ENCODE data around the gene HNRNPLL. TPM values are rescaled to one million over a fixed set of nuclear protein-coding genes. Genes with fewer than 3 reads are reported as not detected.
"Not testable (repeated sequence)": the region's sequence is repeated elsewhere in the genome, so short reads cannot be mapped to it uniquely, and the experiment has no call there.

Gene HNRNPLL
- total RNA-seq, 1 donor from 2014 or later, result 35.6 TPM

DNA sequence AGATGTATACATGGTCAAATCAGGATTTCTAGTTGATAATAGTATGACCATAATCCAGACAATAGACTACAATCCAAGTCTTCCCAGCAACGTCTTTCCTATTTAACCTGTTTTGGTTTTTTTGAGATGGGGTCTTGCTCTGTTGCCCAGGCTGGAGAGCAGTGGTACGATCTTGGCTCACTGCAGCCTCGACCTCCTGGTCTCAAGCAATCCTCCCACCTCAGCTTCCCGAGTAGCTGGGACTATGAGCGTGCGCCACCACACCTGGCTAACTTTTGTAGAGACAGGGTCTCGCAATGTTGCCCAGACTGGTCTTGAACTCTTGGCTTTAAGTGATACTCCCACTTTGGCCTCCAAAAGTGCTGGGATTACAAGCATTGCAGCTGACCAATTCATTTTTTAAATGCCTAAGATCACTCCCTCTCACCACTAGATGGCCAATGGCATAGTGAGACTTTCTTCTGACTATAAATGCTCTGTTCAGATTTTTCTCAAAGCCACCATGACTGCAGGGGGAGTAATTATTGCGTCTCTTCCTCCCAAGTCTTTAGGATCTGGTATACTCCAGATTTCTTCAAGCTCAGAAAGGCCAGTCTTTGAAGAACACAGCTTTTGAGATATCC lies 47.6 kb downstream of the HNRNPLL start:
- DNase-seq (ENCODE audit: low read depth in 2 of 2), result peak in 1 of 2 donors; percentile 14

DNA sequence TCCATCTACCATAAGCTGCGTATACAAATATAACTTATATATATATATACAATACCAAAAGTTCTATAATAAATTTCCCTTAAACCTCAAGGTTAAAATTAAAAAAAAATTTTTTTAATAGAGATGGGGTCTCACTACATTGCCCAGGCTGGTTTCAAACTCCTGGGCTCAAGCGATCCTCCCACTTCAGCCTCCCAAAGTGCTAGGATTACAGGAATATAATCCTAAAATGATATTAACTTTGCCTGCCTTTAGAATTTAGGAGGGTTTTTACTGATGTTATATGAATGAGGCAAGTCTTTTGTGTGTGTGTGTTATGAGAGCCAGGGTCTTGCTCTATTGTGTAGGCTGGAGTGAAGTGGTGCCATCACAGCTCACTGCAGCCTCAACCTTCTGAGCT lies 49.2 kb downstream of the HNRNPLL start:
- DNase-seq (ENCODE audit: low read depth in 2 of 2), result no peak

DNA sequence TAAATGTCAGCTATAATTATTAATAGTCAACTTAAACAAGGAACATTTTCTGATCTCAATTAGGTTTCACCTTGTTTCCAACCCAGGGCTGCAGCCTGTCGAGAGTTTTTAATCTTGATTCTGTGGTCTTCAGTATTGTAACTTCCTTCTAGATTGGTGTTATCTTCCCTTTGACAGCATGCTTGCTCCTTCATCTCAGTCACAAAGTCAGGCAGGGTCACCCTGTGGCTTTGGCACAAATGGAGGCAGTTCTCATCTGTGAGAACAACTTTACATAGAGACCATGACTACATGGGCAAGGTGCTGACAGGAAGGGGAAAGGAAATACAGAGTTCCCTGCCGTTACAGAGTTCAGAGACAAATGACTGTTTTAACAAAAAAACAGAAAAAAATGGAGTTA lies 50.5 kb downstream of the HNRNPLL start:
- no peak for DNase-seq (ENCODE audit: low read depth in 2 of 2)

DNA sequence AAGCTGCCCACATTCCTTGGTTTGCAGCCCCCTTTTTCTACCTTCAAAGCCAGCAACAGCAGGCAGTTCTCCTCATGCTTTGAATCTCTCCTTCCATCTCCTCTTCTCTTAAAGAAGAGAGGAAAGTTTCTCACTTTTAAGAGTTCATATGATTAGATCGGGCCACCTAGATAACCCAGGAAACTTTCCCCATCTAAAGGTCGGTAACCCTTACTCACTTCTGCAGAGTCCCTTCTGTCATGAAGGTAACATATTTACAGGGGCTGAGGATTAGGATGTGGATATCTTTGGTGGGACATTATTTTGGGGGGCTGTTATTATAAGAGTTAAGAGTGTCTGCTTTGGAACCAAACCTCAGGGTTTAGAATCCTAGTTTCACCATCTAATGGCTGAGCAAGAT lies 51.0 kb downstream of the HNRNPLL start:
- no peak for DNase-seq (ENCODE audit: low read depth in 2 of 2)

DNA sequence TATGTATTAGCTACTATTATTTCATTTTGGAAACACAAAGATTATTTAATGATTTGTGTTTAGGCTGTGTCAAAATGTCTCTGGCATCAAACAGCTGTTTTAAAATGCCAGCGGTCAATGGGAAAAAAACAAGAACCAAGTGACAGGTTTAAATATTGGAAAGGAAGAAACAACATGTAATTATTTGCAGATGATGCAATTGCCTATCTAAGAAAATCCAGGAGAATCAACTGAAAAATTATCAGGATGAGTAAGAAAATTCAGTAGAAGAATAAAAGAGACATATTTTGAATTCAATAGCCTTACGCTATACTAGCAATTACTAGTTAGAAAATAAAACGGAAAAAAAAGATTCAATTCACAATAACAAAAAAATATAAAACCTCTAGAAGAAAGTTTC lies 51.6 kb downstream of the HNRNPLL start:
- no peak for DNase-seq (ENCODE audit: low read depth in 2 of 2)

DNA sequence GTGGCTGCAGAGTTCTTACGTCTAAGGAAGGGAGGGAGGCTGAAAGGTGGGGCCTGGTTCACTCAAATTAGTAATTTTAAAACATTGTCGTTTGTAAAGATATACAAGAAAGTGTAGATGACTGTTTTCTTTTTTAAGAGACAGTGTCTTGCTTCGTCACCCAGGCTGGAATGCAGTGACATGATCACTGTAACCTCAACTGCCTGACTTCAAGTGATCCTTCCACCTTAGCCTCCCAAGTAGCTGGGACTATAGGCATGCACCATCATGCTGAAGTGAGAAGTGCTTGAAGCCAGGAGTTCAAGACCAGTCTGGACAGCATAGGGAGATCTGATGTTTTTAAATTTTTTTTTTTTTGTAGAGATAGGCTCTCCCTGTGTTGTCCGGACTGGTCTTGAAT lies 52.9 kb downstream of the HNRNPLL start:
- no peak for DNase-seq (ENCODE audit: low read depth in 2 of 2)

DNA sequence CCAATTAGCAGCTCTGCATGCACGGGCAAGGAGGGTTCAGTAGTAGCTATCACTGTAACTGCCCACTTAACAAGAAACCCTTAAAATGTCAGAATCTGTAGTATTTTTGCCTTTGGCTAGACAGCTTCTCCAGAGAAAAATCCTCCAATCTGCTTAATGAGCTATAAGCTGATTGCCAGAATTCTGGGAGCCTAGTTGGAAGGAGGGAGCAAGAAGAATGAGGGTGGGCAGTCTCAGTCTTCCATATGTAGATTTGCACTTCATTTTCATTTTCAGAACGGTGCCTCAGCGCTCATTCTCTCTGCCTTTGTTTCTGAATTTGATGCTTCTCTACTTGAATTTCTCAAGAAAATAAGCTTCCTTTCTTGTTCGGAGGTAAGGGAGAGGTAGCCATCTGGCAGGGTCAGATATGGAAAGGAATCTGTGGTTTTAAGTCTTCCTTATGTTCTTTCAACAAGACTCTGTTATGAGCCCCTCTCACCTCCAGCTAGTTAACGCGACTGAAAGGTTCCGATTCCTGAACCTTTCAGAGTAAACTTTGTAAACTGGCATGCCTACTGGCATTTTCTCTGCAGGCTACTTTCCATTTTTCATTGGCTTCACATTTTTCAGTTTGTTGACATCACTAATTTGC lies 53.5 kb downstream of the HNRNPLL start:
- DNase-seq (ENCODE audit: low read depth in 2 of 2), result no peak

- DNase-seq (ENCODE audit: low read depth in 2 of 2), result no peak
These were observed 54.9 kb downstream of the HNRNPLL start for GRCh38 chr2:38547791-38548190.

DNA sequence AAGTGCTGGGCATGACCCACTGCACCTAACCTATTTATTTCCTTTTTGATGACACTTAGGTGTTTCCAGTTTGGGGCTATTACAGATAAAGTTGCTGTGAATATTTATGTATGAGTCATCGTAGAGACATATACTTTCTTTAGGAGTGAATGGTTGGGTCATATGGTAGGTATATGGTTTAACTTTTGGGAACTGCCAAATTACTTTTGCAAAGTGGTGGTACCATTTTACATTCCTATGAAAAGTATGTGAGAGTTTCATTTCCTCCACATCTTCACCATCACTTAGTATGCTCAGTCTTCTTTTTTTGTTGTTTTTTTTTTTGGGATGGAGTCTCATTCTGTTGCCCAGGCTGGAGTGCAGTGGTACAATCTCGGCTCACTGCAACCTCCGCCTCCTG lies 56.1 kb downstream of the HNRNPLL start:
- DNase-seq (ENCODE audit: low read depth in 2 of 2), result no peak

GRCh38 chr2:38546064-38546463 lies 56.7 kb downstream of the HNRNPLL start:
- DNase-seq (ENCODE audit: low read depth in 2 of 2), result no peak

- peak in 1 of 2 donors; percentile 49 for DNase-seq (ENCODE audit: low read depth in 2 of 2)
These were observed 60.5 kb downstream of the HNRNPLL start for GRCh38 chr2:38542248-38542631.

- no peak for DNase-seq (ENCODE audit: low read depth in 2 of 2)
These were observed 62.0 kb downstream of the HNRNPLL start for GRCh38 chr2:38540580-38541286.

- DNase-seq (ENCODE audit: low read depth in 2 of 2), result no peak
These were observed 63.6 kb downstream of the HNRNPLL start for GRCh38 chr2:38539086-38539485.

GRCh38 chr2:38537937-38538525 lies 64.7 kb downstream of the HNRNPLL start:
- no peak for DNase-seq (ENCODE audit: low read depth in 2 of 2)

DNA sequence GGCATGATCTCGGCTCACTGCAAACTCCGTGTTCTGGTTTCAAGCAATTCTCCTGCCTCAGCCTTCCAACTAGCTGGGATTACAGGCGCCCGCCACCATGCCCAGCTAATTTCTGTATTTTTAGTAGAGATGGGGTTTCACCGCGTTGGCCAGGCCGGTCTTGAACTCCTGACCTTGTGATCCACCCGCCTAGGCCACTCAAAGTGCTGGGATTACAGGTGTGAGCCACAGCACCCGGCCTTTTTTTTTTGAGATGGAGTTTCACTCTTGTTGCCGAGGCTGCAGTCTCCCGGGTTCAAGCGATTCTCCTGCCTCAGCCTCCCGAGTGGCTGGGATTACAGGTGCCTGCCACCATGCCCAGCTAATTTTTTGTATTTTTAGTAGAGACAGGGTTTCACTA lies 65.4 kb downstream of the HNRNPLL start:
- not testable (repeated sequence) for DNase-seq (ENCODE audit: low read depth in 2 of 2)

GRCh38 chr2:38535744-38536506 lies 66.8 kb downstream of the HNRNPLL start:
- DNase-seq (ENCODE audit: low read depth in 2 of 2), result peak; percentile 30 to 78

DNA sequence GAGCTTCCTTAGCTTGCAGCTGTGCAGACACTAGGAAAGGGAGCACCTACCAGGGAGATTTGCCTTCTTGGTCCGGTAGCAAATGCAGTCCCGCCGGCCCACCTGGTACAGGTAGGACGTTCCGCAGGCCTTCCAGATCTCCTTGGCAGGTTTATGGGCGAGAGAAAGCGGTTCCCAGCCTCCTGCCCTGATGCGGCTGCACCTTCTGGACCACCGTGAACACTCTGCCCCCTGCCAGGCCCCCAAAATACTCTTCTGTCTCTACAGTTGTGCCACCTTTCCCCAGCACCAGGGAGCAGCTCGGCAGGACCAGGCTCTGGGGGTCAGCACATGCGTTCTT lies 67.4 kb downstream of the HNRNPLL start:
- DNase-seq (ENCODE audit: low read depth in 2 of 2), result no peak

GRCh38 chr2:38534746-38535403 lies 67.9 kb downstream of the HNRNPLL start:
- no peak for DNase-seq (ENCODE audit: low read depth in 2 of 2)

DNA sequence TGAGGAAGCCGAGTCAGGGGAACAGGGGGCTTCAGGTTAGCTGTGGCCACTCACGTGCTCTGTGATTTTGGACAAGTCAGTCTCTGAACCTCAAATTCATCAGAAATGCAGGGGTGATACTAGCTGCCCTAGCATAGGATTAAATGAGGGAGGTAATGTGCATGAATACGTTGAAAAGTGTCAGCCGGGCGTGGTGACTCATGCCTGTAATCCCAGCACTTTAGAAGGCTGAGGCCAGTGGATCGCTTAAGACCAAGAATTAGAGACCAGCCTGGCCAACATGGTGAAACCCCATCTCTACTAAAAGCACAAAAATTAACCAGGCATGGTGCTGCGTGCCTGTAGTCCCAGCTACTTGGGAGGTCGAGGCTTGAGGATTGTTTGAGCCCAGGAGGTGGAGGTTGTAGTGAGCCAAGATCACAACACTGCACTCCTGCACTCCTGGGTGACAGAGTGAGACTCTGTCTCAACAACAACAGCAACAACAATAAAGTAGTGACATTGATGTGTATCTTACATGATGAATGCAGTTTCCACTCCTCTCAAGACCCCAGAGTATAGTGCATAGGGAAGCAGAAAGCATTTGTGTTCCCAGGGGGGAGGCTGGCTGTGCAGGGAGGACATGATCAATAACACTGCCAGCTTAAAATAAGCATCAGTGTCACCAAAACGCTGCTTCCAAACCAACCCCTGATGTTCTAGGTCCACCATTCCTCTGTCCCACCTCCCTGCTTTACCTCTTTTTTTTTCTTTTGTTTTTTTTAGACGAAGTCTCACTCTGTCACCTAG lies 68.8 kb downstream of the HNRNPLL start:
- no peak for DNase-seq (ENCODE audit: low read depth in 2 of 2)

- DNase-seq (ENCODE audit: low read depth in 2 of 2), result no peak
These were observed 69.5 kb downstream of the HNRNPLL start for GRCh38 chr2:38533180-38533579.

DNA sequence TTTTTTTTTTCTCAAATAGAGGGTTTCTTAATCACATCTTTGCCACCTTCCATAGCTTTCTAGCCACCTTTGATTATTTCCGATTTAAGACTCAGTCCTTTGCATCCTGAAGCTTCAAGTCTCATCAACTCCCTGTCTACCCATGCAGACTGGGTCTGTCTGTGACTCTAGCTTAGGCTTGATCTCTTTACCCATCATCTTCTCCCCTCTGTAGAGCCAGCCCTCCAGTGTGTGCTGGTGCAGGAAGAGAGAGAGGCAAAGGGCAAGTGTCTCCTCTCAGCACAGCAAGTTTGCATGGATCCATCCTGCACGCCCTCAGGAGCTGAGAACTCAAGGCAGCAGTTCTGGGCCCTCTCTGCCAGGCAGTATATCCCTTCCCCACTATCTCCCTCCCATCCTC lies 70.4 kb downstream of the HNRNPLL start:
- no peak for DNase-seq (ENCODE audit: low read depth in 2 of 2)
